Activated CD4-positive, alpha-beta T cell treated with anti-CD3 and anti-CD28 coated beads for 1 hour (primary cell): Measurements from ENCODE around the gene CARNS1.
"Not testable (repeated sequence)": the region's sequence is repeated elsewhere in the genome, so short reads cannot be mapped to it uniquely, and the experiment has no call there.

Source experiments
- DNase-seq: peaks from one replicate; pipeline ENCODE4 v3.0.0-alpha.2; 2020

CARNS1 gene

GRCh38 chr11:67410984-67411784, 4.3 kb upstream of the CARNS1 start:
- DNase-seq, result no peak

GRCh38 chr11:67411785-67412152, 3.7 kb upstream of the CARNS1 start:
- no peak for DNase-seq

GRCh38 chr11:67412495-67413179, 2.8 kb upstream of the CARNS1 start:
- no peak for DNase-seq

GRCh38 chr11:67413266-67413849, 2.1 kb upstream of the CARNS1 start:
- DNase-seq, result no peak

DNA sequence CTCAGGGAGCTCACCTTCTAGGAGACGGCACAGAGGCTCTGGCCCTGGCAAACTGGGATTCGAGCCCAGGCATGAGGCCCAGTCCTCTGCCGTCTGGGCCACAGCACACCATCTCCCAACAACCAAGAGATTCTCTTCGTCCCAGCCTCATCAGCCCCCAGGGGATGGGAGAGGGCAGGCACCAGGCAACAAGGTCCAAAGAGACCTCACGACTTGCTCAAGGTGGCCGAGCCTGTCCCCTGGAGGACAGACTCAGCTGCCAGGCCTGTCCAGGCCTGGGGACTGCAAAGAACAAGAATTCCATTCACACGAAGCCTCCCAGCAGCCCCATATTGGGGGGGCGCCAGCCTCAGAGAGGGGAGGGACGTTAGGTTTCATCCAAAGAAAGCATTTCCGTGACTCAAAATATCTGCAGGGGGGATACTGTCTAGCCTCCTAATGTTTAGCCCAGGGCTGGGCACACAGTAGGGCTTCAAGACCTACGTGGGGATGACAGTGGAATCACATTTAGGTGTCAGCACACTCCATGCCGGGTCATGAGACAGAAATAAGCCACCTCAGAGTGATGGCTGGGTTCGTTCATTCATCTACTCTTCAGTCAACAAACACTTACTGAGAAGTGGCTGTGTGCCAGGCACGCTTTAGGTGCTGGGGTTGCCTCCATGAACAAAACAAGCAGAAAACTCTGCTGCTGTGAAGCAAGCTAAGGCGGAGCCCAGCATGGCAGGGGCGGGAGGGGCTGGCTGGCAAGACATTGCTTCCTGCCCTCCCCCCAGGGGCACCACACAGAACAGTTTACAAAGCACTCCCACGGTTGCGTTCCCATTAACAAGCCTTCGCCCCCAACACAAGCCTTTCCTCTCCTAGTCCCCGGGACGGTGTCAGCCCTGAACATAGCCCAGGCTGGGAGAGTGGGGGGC, 1.2 kb downstream of the CARNS1 start:
- DNase-seq, result peak; percentile 75

DNA sequence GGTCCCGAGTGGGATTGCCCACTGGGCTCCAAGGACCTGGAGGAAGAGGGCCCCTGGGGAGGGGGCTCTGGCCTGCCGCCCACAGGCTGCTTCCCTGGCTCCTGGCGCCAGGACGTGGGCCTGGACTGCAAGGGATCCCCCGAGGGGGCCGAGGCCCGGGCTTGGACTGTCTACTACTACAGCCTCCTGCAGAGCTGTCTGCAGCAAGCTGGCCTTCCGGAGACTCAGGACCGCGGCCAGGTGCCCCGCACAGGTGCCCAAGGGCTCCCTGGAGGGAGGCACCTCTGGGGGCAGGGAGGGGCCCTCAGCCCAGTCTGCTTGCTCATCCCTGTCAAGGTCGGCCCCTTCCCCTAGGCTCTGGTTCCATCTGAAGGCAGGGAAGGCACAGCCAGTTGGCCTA, 1.9 kb downstream of the CARNS1 start:
- DNase-seq, result no peak

DNA sequence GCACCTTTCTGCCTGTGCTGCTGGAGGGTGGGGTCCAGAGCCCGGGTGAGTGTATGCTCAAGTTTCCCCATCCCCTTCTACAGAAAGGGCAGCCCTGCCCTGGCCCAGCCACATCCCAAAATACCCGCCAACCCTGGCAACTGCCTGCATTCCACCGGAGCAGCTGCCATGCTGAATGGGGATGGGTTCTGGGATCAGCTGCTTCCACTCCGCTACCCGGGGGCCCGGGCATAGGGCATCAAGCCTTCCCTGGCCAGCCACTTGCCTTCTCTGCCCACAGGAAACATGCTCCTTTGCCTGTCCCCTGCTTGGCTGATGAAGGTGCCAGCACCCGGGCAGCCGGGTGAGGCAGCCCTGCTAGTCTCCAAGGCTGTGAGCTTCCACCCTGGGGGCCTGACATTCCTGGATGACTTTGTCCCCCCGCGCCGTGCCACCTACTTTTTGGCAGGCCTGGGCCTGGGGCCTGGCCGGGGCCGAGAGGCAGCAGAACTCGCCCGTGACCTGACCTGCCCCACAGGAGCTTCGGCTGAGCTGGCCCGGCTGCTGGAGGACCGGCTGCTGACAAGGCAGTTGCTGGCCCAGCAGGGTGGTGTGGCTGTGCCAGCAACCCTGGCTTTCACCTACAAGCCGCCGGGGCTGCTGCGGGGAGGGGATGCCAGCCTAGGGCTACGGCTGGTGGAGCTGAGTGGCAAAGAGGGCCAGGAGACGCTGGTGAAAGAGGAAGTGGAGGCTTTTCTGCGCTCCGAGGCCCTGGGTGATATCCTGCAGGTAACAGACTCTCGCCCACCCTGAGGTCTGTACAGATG, 3.2 kb downstream of the CARNS1 start:
- no peak for DNase-seq

DNA sequence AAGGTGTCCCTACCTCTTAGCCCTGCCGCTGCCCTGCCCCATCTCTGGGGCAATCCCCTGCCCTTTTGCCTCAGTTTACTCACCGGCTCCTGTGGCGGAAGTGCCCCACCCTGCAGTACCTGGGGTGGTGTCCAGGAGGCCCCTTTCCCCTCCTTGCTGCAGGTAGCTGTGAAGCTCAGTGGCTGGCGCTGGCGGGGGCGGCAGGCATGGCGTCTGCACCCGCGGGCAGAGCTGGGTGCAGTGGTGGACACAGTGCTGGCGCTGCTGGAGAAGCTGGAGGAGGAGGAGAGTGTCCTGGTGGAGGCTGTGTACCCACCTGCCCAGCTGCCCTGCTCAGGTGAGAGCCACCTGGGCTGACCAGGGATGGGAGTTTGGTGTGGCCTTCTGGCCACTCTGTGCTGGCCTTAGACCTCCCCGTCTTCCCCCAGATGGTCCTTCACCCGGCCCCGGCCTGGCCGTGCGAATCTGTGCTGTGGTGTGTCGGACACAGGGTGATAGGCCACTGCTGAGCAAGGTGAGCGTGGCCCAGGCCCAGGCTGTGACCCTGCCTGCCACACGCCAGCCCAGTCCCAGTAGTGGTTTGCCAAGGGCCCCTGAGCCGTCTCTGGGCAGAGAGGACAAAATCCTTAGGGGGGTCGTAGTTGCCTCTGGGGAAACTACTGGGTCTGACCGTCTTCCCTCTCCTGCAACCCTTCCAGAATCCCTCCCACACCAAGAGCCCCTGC, 4.0 kb downstream of the CARNS1 start:
- no peak for DNase-seq

- DNase-seq, result no peak
These were observed 4.7 kb downstream of the CARNS1 start for GRCh38 chr11:67420147-67420645.

- DNase-seq, result peak; percentile 99
These were observed 5.4 kb downstream of the CARNS1 start for GRCh38 chr11:67420646-67421429.

DNA sequence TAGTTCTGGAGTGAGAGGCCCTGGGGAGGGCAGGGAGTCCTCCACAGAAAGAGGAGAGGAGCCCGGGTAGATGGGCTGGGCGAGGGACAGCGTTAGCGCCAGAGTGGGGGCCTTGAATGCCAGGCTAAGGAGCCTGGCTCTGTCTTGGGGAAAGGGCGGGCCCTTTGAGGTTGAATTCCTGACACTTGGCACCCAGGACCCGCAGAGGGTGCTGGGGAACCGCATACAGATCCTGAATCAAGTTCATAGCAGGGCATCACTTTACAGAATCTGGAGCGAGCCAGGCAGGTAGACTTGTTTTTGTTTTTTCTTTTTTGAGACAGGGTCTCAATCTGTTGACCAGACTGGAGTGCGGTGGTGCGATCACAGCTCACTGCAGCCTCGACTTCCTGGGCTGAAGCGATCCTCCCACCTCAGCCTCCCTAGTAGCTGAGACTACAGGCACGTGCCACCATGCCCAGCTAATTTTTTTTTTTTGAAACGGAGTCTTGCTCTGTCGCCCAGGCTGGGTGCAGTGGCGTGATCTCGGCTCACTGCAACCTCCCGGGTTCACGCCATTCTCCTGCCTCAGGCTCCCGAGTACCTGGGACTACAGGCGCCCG, 6.1 kb downstream of the CARNS1 start:
- DNase-seq, result no peak

DNA sequence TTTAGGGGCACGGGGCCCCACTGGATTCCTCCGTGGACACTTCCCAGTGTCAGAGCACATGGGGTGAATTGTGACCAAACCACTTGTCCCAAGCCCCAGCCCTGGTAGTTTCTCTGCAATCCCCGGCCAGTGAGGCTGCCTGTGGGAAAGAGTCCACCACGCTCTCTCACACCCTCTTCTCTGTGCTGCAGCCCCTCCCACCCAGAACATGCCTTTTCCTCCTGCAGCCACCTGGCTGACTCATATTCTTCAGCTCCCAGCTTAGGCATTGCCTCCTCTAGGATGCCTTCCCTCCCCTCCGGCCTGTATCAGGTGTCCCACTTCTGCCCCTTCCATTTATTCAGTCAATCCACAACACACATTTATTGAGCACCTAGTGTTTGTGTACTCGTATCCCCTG, 7.4 kb downstream of the CARNS1 start:
- no peak for DNase-seq

DNA sequence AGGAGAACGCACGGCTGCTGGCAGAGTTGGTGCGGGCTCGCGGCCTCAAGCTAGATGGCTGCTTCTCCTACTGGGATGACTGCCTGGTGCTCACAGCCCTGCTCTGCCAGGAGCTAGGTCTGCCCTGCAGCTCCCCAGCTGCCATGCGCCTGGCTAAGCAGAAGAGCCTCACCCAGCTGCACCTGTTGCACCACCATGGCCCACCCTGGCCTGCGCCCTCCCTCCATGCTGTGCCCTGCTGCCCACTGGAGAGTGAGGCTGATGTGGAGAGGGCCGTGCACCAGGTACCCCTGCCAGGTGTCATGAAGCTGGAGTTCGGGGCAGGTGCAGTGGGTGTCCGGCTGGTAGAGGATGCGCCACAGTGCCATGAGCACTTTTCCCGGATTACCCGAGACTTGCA, 8.0 kb downstream of the CARNS1 start:
- no peak for DNase-seq

GRCh38 chr11:67423891-67424613, 8.6 kb downstream of the CARNS1 start:
- no peak for DNase-seq

DNA sequence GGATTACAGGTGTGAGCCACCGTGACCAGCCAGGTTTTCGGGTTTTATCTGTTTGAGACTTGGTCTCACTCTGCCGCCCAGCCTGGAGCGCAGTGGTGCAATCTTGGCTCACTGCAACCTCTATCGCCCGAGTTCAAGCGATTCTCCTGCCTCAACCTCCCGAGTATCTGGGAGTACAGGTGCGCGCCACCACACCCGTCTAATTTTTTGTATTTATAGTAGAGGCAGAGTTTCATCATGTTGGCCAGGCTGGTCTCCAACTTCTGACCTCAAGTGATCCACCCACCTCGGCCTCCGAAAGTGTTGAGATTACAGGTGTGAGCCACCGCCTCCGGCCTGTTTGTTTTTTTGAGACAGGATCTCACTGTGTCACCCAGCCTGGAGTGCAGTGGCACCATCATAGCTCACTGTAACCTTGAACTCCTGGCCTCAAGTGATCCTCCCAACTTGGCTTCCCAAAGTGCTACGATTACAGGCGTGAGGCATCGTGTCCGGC, 11.9 kb downstream of the CARNS1 start:
- not testable (repeated sequence) for DNase-seq

DNA sequence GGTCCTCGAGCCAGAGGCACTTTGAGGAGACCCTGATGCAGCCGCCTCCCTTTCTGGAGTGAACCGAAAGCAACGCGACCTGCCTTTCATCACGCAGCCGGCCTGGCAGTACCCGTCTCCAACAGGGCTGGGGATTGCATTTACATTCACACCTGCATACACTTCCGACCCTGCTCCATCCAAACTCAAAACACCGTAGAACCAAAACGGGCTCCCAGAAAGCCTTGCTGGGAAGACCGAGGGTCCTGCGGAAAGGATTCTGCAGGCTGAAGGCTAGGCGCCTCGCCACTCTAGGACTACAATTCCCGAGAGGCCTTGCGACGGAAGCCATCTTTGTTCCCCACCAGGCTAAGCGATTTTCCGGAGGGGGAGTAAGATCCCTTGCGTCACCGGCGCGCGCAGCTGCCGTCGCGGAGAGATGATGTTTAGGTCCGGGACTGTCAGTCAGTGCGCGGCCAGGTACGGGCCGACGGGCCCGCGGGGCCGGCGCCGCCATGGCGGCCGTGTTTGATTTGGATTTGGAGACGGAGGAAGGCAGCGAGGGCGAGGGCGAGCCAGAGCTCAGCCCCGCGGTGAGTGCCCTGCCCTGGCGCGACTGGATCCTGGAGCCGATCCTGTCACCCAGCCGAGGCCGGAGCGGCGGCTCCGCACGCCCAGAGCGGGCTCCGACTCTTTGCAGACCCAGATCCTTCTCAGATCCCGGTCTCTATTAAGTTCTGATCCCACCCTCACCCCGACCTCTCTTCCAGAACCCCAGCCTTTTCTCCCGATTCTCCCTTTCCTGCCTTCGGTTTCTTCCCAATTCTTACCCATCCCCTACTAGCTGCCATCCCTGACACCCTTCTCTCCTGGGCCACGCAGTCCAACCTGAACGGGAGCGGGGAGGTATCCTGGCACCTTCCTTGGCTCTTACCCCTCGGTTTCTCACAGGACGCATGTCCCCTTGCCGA, 12.8 kb downstream of the CARNS1 start, which contains the start of gene RPS6KB2:
Gene RPS6KB2, plus strand, starts transcription at position 443 of the 950 bp plus-strand sequence. Its CDS starts 52 bp downstream, at position 495.
- peak; percentile 99 for DNase-seq

GRCh38 chr11:67429038-67429668, 13.7 kb downstream of the CARNS1 start:
- no peak for DNase-seq
